Prostate gland (tissue), 2 donors: Measurements from ENCODE around the gene CNGA4. TPM values are rescaled to one million over a fixed set of nuclear protein-coding genes. Genes with fewer than 3 reads are reported as not detected.
A peak's percentile ranks its signal among the peaks of the same experiment; 100 is the strongest.

Experiments
- DNase-seq: peaks from one replicate; pipeline ENCODE4 v3.0.0-alpha.2; 2019; ENCODE audit warnings: low spot score
- H3K27ac ChIP-seq, 2 donors: fragments of 200-600 bp; sonication (generic); 2 replicates each; pipeline ENCODE4 v1.5.1; 2017 to 2019
- H3K27me3 ChIP-seq: fragments of 200-600 bp; sonication (generic); replicated peaks from 2 replicates; pipeline ENCODE4 v1.5.1; 2019; ENCODE audit not compliant: insufficient read depth
- H3K36me3 ChIP-seq, 2 donors: fragments of 200-600 bp; sonication (generic); 1 replicate in 1 of 2; 2 replicates in 1 of 2; pipeline versions ENCODE4 v1.5.1 to v1.8.1; 2017 to 2019
- H3K4me1 ChIP-seq: fragments of 200-600 bp; sonication (generic); replicated peaks from 2 replicates; pipeline ENCODE4 v1.5.1; 2019
- H3K4me3 ChIP-seq, 2 donors: fragments of 200-600 bp; sonication (generic); 2 replicates each; pipeline ENCODE4 v1.5.1; 2017 to 2019
- H3K9me3 ChIP-seq: fragments of 200-600 bp; sonication (generic); 2 replicates; pipeline ENCODE4 v1.5.1; 2017
- POLR2A ChIP-seq: fragments of 450-650 bp; IDR thresholded peaks from one replicate; pipeline ENCODE4 v1.6.1; 2016; ENCODE audit warnings: antibody characterized with exemption, mild to moderate bottlenecking
- POLR2AphosphoS5 ChIP-seq: sonication (generic); formaldehyde crosslinking; IDR thresholded peaks from one replicate; pipeline ENCODE4 v1.6.1; 2017; ENCODE audit warnings: antibody characterized with exemption
- WGBS: methylation state at CpG from one replicate; pipeline ENCODE4 v1.1.5; 2018; 5-methylcytosine and 5-hydroxymethylcytosine counted together
- intact Hi-C: fragments of 100-400 bp; cut with DNase I; formaldehyde crosslinking; loops from one replicate; pipeline ENCODE4 v1.14.2; 2022
- total RNA-seq, 2 donors: library from RNA; depleted of rRNA; stranded (reverse); fragments of >200 nt; gene quantifications; one replicate each; pipeline ENCODE4 v1.1.0, GENCODE V29; 2016
- TF ChIP-seq, protein P1 (sequence below), 4 experiments: fragments of 200-600 bp in 2 of 4; fragments of 450-650 bp in 2 of 4; sonication (generic) in 2 of 4; IDR thresholded peaks; 1 replicate in 3 of 4; 2 replicates in 1 of 4; pipeline ENCODE4 v1.5.1; 2016 to 2019; ENCODE audit warnings: antibody characterized with exemption in 4 of 4, mild to moderate bottlenecking in 2 of 4, moderate library complexity in 2 of 4

Gene CNGA4
- total RNA-seq, 2 donors from 2014 or later, result 0.27 to 2.0 TPM

DNA sequence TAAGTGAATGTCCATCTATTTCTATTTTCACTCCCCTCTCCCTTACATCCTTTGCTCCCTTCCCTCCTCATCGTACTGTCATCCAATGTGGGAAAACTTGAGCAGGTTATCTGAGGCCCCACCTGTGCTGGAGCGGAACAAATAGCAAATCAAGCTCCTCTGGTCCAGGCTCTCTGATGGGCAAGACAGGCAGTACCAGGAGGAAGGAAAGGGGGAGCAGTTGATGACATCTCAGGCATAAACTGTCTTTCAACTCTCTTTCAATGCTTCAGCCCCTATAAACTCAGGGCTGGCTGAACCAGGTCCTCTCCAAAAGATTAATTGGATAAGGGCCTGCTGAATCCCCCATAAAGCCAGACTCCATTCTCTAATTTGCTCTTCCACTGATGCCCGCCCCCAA, 19.3 kb downstream of the CNGA4 start:
- H3K27ac ChIP-seq, result no peak overlapping the region
- no peak for DNase-seq
- TF ChIP-seq POLR2A, result no peak
- TF ChIP-seq POLR2AphosphoS5, result no peak
- TF ChIP-seq, protein P1, sequence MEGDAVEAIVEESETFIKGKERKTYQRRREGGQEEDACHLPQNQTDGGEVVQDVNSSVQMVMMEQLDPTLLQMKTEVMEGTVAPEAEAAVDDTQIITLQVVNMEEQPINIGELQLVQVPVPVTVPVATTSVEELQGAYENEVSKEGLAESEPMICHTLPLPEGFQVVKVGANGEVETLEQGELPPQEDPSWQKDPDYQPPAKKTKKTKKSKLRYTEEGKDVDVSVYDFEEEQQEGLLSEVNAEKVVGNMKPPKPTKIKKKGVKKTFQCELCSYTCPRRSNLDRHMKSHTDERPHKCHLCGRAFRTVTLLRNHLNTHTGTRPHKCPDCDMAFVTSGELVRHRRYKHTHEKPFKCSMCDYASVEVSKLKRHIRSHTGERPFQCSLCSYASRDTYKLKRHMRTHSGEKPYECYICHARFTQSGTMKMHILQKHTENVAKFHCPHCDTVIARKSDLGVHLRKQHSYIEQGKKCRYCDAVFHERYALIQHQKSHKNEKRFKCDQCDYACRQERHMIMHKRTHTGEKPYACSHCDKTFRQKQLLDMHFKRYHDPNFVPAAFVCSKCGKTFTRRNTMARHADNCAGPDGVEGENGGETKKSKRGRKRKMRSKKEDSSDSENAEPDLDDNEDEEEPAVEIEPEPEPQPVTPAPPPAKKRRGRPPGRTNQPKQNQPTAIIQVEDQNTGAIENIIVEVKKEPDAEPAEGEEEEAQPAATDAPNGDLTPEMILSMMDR (IDR thresholded peaks at IDR 0.05), result no peak
- H3K4me3 ChIP-seq, result no peak overlapping the region
- H3K9me3 ChIP-seq, result no peaks in the 10 kb centered on the region
- peaks cover 5% of the 10 kb centered on the region for H3K4me1 ChIP-seq
- no peaks in the 10 kb centered on the region for H3K27me3 ChIP-seq
- intact Hi-C loops, result no loop called here
- WGBS, result 65% methylated on average over 3 of the region's 3 CpGs
- no peaks in the 10 kb centered on the region for H3K36me3 ChIP-seq

DNA sequence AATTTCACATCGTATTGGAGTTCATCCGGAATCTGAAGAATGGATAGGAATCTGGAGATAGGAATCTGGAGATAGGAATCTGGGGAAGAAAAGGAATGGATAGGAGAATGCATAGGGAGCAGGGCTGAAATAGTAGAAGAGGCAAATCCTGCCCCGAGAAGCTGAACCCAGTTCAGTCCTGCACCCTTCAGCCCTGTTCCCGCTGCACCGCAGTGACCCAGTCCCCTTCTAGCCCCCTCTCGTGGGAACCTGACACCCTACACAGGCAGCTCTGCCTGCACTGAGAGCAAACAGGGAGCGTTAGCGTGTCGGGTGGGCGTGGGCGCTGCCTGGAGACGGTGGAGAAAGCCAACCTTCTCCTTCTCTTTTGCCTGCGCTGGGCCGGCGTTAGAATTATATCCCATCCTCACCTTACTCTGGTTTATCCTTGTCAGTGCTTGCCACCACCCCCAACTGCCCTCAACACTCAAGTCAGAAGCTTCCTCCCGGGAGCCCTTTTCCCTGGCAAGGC, 19.7 kb downstream of the CNGA4 start:
- H3K4me3 ChIP-seq, result peak overlapping the region; percentile 21 to 31
- TF ChIP-seq, protein P1 (IDR thresholded peaks at IDR 0.05), result no peak
- TF ChIP-seq POLR2AphosphoS5, result no peak
- no peak for TF ChIP-seq POLR2A
- DNase-seq, result no peak
- 2% methylated on average over 16 of the region's 16 CpGs for WGBS
- no peaks in the 10 kb centered on the region for H3K36me3 ChIP-seq
- H3K27me3 ChIP-seq, result no peaks in the 10 kb centered on the region
- no peak overlapping the region for H3K27ac ChIP-seq
- intact Hi-C loops, result no loop called here
- no peaks in the 10 kb centered on the region for H3K9me3 ChIP-seq
- peaks cover 5% of the 10 kb centered on the region for H3K4me1 ChIP-seq

DNA sequence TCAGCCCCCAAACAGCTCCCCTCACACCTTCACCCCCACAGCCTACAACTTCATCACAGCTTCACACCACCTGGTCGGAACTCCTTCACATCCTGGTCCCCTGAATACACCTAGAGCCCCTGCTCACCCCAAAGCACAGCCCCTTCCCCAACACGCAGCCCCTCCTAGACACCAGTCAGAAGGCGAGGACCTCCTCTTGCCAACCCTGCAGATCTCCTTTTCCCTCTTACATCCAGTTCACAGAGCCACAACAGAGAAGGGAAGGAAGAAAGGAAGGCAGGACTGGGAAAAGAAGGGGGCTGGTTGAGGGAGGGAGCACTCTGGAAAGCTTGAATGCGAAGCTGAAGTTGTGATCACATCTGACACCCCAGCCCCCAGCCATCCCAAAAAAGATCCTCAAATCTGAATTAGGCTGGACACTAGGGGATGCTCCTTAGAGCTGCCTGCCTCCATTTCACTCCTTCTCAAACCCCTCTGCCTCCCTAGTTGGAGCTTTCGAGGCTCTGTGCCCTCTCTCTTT, 21.4 kb downstream of the CNGA4 start:
- intact Hi-C loops, result no loop called here
- TF ChIP-seq POLR2A (no peak), POLR2AphosphoS5 (no peak)
- TF ChIP-seq, protein P1 (IDR thresholded peaks at IDR 0.05), result no peak
- DNase-seq, result no peak
- 48% methylated on average over 5 of the region's 5 CpGs for WGBS
- H3K27ac ChIP-seq, result no peak overlapping the region
- no peaks in the 10 kb centered on the region for H3K27me3 ChIP-seq
- H3K9me3 ChIP-seq, result no peaks in the 10 kb centered on the region
- no peaks in the 10 kb centered on the region for H3K36me3 ChIP-seq
- no peak overlapping the region for H3K4me3 ChIP-seq
- peaks cover 5% of the 10 kb centered on the region for H3K4me1 ChIP-seq

DNA sequence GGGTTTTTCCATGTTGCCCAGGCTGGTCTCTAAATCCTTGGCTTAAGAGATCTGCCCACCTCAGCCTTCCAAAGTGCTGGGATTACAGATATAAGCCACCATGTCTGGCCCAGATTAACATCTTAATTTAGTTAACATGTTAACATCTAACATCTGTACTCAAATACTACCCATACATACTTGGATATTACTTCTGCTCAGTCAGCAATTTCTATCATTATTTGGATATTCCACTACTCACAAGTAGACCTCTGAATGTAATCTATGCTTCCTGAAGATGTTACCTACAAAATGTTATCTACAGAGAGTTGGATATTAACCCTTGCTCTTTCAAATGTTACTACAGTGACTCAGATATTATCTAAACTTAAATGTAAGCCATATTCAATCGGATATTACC, 24.8 kb downstream of the CNGA4 start:
- no peak for DNase-seq
- TF ChIP-seq POLR2A, result no peak
- TF ChIP-seq, protein P1 (IDR thresholded peaks at IDR 0.05), result no peak
- TF ChIP-seq POLR2AphosphoS5, result no peak
- intact Hi-C loops, result no loop called here
- no peaks in the 10 kb centered on the region for H3K36me3 ChIP-seq
- no peak overlapping the region for H3K27ac ChIP-seq
- no peaks in the 10 kb centered on the region for H3K9me3 ChIP-seq
- H3K4me3 ChIP-seq, result no peak overlapping the region
- no peaks in the 10 kb centered on the region for H3K27me3 ChIP-seq
- peaks cover 4% of the 10 kb centered on the region for H3K4me1 ChIP-seq
- 91% methylated on average over 1 of the region's 1 CpG for WGBS

DNA sequence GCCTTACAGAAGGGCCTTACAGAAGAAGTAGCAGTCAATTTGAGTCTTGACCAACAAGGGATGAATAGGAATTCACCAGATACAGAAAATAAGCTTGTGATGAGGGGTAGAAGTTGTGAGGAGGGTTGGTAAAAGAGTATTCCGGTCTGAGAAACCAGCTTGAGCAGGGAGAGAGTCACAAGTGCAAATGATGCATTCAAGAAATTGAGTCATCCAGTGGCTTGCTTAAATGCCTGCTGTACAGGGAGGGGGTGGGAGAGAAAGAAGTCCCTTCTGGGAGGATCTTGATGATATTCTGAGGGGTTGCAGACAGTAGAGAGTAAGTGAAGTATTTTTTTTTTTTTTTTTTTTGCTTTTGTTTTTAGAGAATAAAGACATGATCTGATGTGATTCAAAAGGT, 29.9 kb downstream of the CNGA4 start:
- Histone ChIP-seq H3K36me3 (no peaks in the 10 kb centered on the region), H3K4me3 (no peak overlapping the region), H3K9me3 (no peaks in the 10 kb centered on the region), H3K4me1 (no peaks in the 10 kb centered on the region), H3K27me3 (no peaks in the 10 kb centered on the region), H3K27ac (no peak overlapping the region)
- TF ChIP-seq POLR2AphosphoS5 (no peak), POLR2A (no peak)
- TF ChIP-seq, protein P1 (IDR thresholded peaks at IDR 0.05), result no peak
- intact Hi-C loops, result no loop called here
- no peak for DNase-seq
- 56% methylated on average over 1 of the region's 1 CpG for WGBS
